Sciatic nerve (tissue), 2 donors: ENCODE data around the gene LEFTY1. TPM values are rescaled to one million over a fixed set of nuclear protein-coding genes. Genes with fewer than 3 reads are reported as not detected.

Experiments used
- ATAC-seq: fragments of 200-7000 bp; cut with Tn5 transposase; one replicate; pipeline ENCODE4 v1.9.1; 2020; ENCODE audit warnings: mild to moderate bottlenecking, moderate library complexity
- DNase-seq: peaks from one replicate; pipeline ENCODE4 v3.0.0-alpha.2; 2020; ENCODE audit warnings: low spot score
- intact Hi-C: fragments of 100-400 bp; cut with DNase I; formaldehyde crosslinking; loops from one replicate; pipeline ENCODE4 v1.14.2; 2022
- total RNA-seq: library from RNA; stranded (reverse); fragmentation: NEBNext Ultra II Directional; extraction: Animal tissue kit (Norgen Biotek cat#: 25700); gene quantifications from one replicate; pipeline ENCODE4 v1.2.1, GENCODE V29; 2021
- donor health status: DM: no; HTN: no; CAD: no.
- donor health status: DM: no; HTN: no; CAD: no.

LEFTY1 gene
- total RNA-seq, 1 donor from 2014 or later = 0.89 TPM

GRCh38 chr1:225918280-225918679, 29.3 kb upstream of the LEFTY1 start:
- intact Hi-C loops = no loop called here
- ATAC-seq (no peak), DNase-seq (no peak)

- DNase-seq = no peak
- intact Hi-C loops = no loop called here
- ATAC-seq = no peak
Measured at GRCh38 chr1:225917536-225917935, 28.6 kb upstream of the LEFTY1 start.

GRCh38 chr1:225917101-225917500, 28.2 kb upstream of the LEFTY1 start:
- ATAC-seq (no peak), DNase-seq (no peak)
- intact Hi-C loops = no loop called here

GRCh38 chr1:225915538-225915991, 26.6 kb upstream of the LEFTY1 start:
- intact Hi-C loops = no loop called here
- no peak for ATAC-seq
- no peak for DNase-seq

- intact Hi-C loops = no loop called here
- DNase-seq (no peak), ATAC-seq (no peak)
Measured at GRCh38 chr1:225914947-225915346, 26.0 kb upstream of the LEFTY1 start.

GRCh38 chr1:225914391-225914790, 25.4 kb upstream of the LEFTY1 start:
- DNase-seq (no peak), ATAC-seq (no peak)
- intact Hi-C loops = no loop called here

- DNase-seq = peak; percentile 81
- intact Hi-C loops = no loop called here
- peak; percentile 92 for ATAC-seq
Measured at GRCh38 chr1:225911191-225912130, 22.5 kb upstream of the LEFTY1 start.

- DNase-seq (no peak), ATAC-seq (no peak)
- intact Hi-C loops = no loop called here
Measured at GRCh38 chr1:225909477-225909876, 20.5 kb upstream of the LEFTY1 start.

- no peak for DNase-seq
- intact Hi-C loops = no loop called here
- no peak for ATAC-seq
Measured at GRCh38 chr1:225908773-225909172, 19.8 kb upstream of the LEFTY1 start.

GRCh38 chr1:225908013-225908640, 19.2 kb upstream of the LEFTY1 start:
- ATAC-seq (no peak), DNase-seq (no peak)
- intact Hi-C loops = no loop called here

GRCh38 chr1:225907341-225907740, 18.4 kb upstream of the LEFTY1 start:
- ATAC-seq (no peak), DNase-seq (no peak)
- intact Hi-C loops = no loop called here

GRCh38 chr1:225906467-225906866, 17.5 kb upstream of the LEFTY1 start:
- ATAC-seq (no peak), DNase-seq (no peak)
- intact Hi-C loops = no loop called here

GRCh38 chr1:225903623-225904022, 14.7 kb upstream of the LEFTY1 start:
- no peak for DNase-seq
- ATAC-seq = no peak
- intact Hi-C loops = no loop called here

- ATAC-seq (no peak), DNase-seq (no peak)
- intact Hi-C loops = no loop called here
Measured at GRCh38 chr1:225899044-225899925, 10.3 kb upstream of the LEFTY1 start.

GRCh38 chr1:225897595-225898514, 8.9 kb upstream of the LEFTY1 start:
- intact Hi-C loops = no loop called here
- DNase-seq (no peak), ATAC-seq (no peak)

GRCh38 chr1:225896937-225897549, 8.1 kb upstream of the LEFTY1 start:
- intact Hi-C loops = no loop called here
- ATAC-seq (peak; percentile 39), DNase-seq (no peak)

GRCh38 chr1:225896494-225896893, 7.5 kb upstream of the LEFTY1 start:
- DNase-seq (no peak), ATAC-seq (no peak)
- intact Hi-C loops = no loop called here

GRCh38 chr1:225892307-225892706, 3.4 kb upstream of the LEFTY1 start:
- intact Hi-C loops = no loop called here
- no peak for ATAC-seq
- DNase-seq = no peak
